ENCODE results near the gene ENTREP1.

DNA sequence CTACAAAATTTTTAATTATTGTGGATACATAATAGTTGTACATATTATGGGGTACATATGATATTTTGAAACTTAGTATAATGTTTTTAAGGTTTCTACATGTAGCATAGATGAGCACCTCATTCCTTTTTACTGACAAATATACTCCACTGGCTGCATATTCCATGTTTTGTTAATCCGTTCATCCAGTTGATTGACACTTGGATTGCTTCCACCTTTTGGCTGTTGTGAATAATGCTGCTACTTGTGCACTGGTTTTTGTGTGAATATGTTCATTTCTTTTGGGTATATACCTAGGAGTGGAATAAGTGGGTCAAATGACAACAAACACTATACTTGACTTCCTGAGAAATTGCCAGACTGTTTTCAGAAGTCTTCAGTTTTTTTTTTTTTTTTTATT lies 2.8 kb upstream of the ENTREP1 start:
- TF ChIP-seq CTCF (conservative IDR thresholded peaks at IDR 0.05 in 1 of 2, IDR thresholded peaks at IDR 0.05 in 1 of 2; ENCODE audit: low read depth in 1 of 2, low read length in 2 of 2): no peak
- no peak for TF ChIP-seq EZH2 (IDR thresholded peaks at IDR 0.05; ENCODE audit: low read length, missing control alignments)

Measured in fibroblast of lung (primary cell).